Large intestine (tissue), 3 donors: ENCODE data around the gene EFL1. TPM values are rescaled to one million over a fixed set of nuclear protein-coding genes. Genes with fewer than 3 reads are reported as not detected.
"Not testable (repeated sequence)": the region's sequence is repeated elsewhere in the genome, so short reads cannot be mapped to it uniquely, and the experiment has no call there.

Experiments
- DNase-seq, 2 donors: peaks; one replicate each; pipeline versions ENCODE4 v3.0.0 to v3.0.0-alpha.2; 2013
- H3K27ac ChIP-seq: one replicate; pipeline ENCODE4 v1.5.1; 2013; ENCODE audit warnings: low read length
- H3K27me3 ChIP-seq: 2 replicates; pipeline ENCODE4 v1.6.1; 2013; ENCODE audit warnings: low read length; ENCODE audit not compliant: control insufficient read depth, insufficient read depth
- H3K36me3 ChIP-seq: 2 replicates; pipeline ENCODE4 v1.6.1; 2013; ENCODE audit warnings: low read length; ENCODE audit not compliant: control insufficient read depth, insufficient read depth
- H3K4me1 ChIP-seq: one replicate; pipeline ENCODE4 v1.6.1; 2013; ENCODE audit warnings: low read length; ENCODE audit not compliant: control insufficient read depth, insufficient read depth
- H3K4me3 ChIP-seq: one replicate; pipeline ENCODE4 v1.5.1; 2013; ENCODE audit warnings: low read length
- H3K9me3 ChIP-seq: one replicate; pipeline ENCODE4 v1.6.1; 2013; ENCODE audit warnings: mild to moderate bottlenecking, low read depth, low read length, moderate library complexity; ENCODE audit not compliant: control insufficient read depth
- WGBS: methylation state at CpG from one replicate; pipeline ENCODE4 v1.1.5; 2013; ENCODE audit warnings: low lambda C conversion rate; ENCODE audit not compliant: insufficient coverage; 5-methylcytosine and 5-hydroxymethylcytosine counted together
- polyA plus RNA-seq: library from polyadenylated mRNA; unstranded; fragments of 120-200 nt; gene quantifications from one replicate; pipeline ENCODE4 v1.2.1, GENCODE V29; 2013

Gene EFL1
- polyA plus RNA-seq, 1 donor = 23.9 TPM

- H3K27me3 ChIP-seq = peaks cover 3% of the 10 kb centered on the region
- no peaks in the 10 kb centered on the region for H3K9me3 ChIP-seq
- no peak overlapping the region for H3K4me3 ChIP-seq
- DNase-seq = no peak
- no peaks in the 10 kb centered on the region for H3K36me3 ChIP-seq
- no peak overlapping the region for H3K27ac ChIP-seq
- WGBS = no CpG with 5 or more reads among the region's 7 CpGs
- no peaks in the 10 kb centered on the region for H3K4me1 ChIP-seq
These were observed 38.3 kb upstream of the EFL1 start for GRCh38 chr15:82300883-82301282.

- not testable (repeated sequence) for H3K36me3 ChIP-seq, H3K9me3 ChIP-seq, H3K27me3 ChIP-seq, DNase-seq, H3K27ac ChIP-seq, H3K4me1 ChIP-seq, H3K4me3 ChIP-seq
- WGBS = no CpG with 5 or more reads among the region's 6 CpGs
These were observed 37.8 kb upstream of the EFL1 start for GRCh38 chr15:82300326-82300725.

GRCh38 chr15:82299511-82299914, 37.0 kb upstream of the EFL1 start:
- H3K4me1 ChIP-seq, H3K27ac ChIP-seq, H3K36me3 ChIP-seq, H3K4me3 ChIP-seq, DNase-seq, H3K9me3 ChIP-seq, H3K27me3 ChIP-seq: not testable (repeated sequence)
- no CpG with 5 or more reads among the region's 6 CpGs for WGBS

GRCh38 chr15:82298520-82298919, 36.0 kb upstream of the EFL1 start:
- no peak overlapping the region for H3K4me3 ChIP-seq
- peak in 1 of 2 donors; percentile 30 for DNase-seq

GRCh38 chr15:82298032-82298431, 35.5 kb upstream of the EFL1 start:
- H3K4me3 ChIP-seq = no peak overlapping the region
- no CpG with 5 or more reads among the region's 13 CpGs for WGBS
- no peaks in the 10 kb centered on the region for H3K9me3 ChIP-seq
- no peak overlapping the region for H3K27ac ChIP-seq
- no peak for DNase-seq
- no peaks in the 10 kb centered on the region for H3K36me3 ChIP-seq
- peaks cover 3% of the 10 kb centered on the region for H3K27me3 ChIP-seq
- H3K4me1 ChIP-seq = no peaks in the 10 kb centered on the region

More at GRCh38 chr15:82298520-82298919, 36.0 kb upstream of the EFL1 start:
- H3K36me3 ChIP-seq = no peaks in the 10 kb centered on the region
- no peaks in the 10 kb centered on the region for H3K9me3 ChIP-seq
- peaks cover 3% of the 10 kb centered on the region for H3K27me3 ChIP-seq
- no peak overlapping the region for H3K27ac ChIP-seq
- WGBS = no CpG with 5 or more reads among the region's 44 CpGs
- no peaks in the 10 kb centered on the region for H3K4me1 ChIP-seq

- H3K27me3 ChIP-seq = peaks cover 3% of the 10 kb centered on the region
- H3K9me3 ChIP-seq = no peaks in the 10 kb centered on the region
- H3K36me3 ChIP-seq = no peaks in the 10 kb centered on the region
- H3K4me1 ChIP-seq = no peaks in the 10 kb centered on the region
- H3K4me3 ChIP-seq = no peak overlapping the region
- H3K27ac ChIP-seq = no peak overlapping the region
- WGBS = 80% methylated on average over 1 of the region's 5 CpGs
- no peak for DNase-seq
These were observed 35.0 kb upstream of the EFL1 start for GRCh38 chr15:82297546-82297945.

GRCh38 chr15:82294061-82294690, 31.6 kb upstream of the EFL1 start:
- no peaks in the 10 kb centered on the region for H3K4me1 ChIP-seq
- WGBS = no CpG with 5 or more reads among the region's 11 CpGs

GRCh38 chr15:82292271-82292670, 29.7 kb upstream of the EFL1 start:
- Histone ChIP-seq H3K9me3 (no peaks in the 10 kb centered on the region), H3K27me3 (no peaks in the 10 kb centered on the region), H3K4me3 (no peak overlapping the region), H3K4me1 (no peaks in the 10 kb centered on the region), H3K36me3 (no peaks in the 10 kb centered on the region), H3K27ac (no peak overlapping the region)
- no peak for DNase-seq
- WGBS = 100% methylated on average over 1 of the region's 5 CpGs

More at GRCh38 chr15:82294061-82294690, 31.6 kb upstream of the EFL1 start:
- Histone ChIP-seq H3K27me3 (peaks cover 3% of the 10 kb centered on the region), H3K9me3 (no peaks in the 10 kb centered on the region), H3K27ac (no peak overlapping the region), H3K36me3 (no peaks in the 10 kb centered on the region), H3K4me3 (no peak overlapping the region)
- no peak for DNase-seq

GRCh38 chr15:82288202-82288601, 25.7 kb upstream of the EFL1 start:
- DNase-seq, H3K9me3 ChIP-seq, H3K27me3 ChIP-seq, H3K27ac ChIP-seq, H3K4me3 ChIP-seq, H3K36me3 ChIP-seq, H3K4me1 ChIP-seq: not testable (repeated sequence)
- WGBS = no CpG with 5 or more reads among the region's 2 CpGs

- not testable (repeated sequence) for H3K4me1 ChIP-seq, H3K36me3 ChIP-seq
- 100% methylated on average over 1 of the region's 4 CpGs for WGBS
These were observed 23.9 kb upstream of the EFL1 start for GRCh38 chr15:82286475-82286874.

GRCh38 chr15:82284381-82284780, 21.8 kb upstream of the EFL1 start:
- H3K27ac ChIP-seq, DNase-seq, H3K36me3 ChIP-seq, H3K4me3 ChIP-seq, H3K4me1 ChIP-seq, H3K27me3 ChIP-seq, H3K9me3 ChIP-seq: not testable (repeated sequence)
- 100% methylated on average over 1 of the region's 2 CpGs for WGBS

More at GRCh38 chr15:82286475-82286874, 23.9 kb upstream of the EFL1 start:
- H3K27me3 ChIP-seq, H3K9me3 ChIP-seq, H3K27ac ChIP-seq, DNase-seq, H3K4me3 ChIP-seq: not testable (repeated sequence)
